DOHH2 (cell line): ENCODE data around the gene BSN.

Source experiments
- H3F3A ChIP-seq: fragments of 200-600 bp; sonication (generic), shearing (Covaris generic); 2 replicates; pipeline ENCODE4 v1.6.0; 2016; ENCODE audit warnings: antibody characterized with exemption, mild to moderate bottlenecking; ENCODE audit not compliant: control insufficient read depth, insufficient read depth
- H3K27ac ChIP-seq: fragments of 200-600 bp; sonication (generic); 2 replicates; pipeline ENCODE4 v1.5.1; 2014; ENCODE audit warnings: low read depth, mild to moderate bottlenecking, low read length, moderate library complexity
- H3K27me3 ChIP-seq: fragments of 200-600 bp; sonication (generic); 2 replicates; pipeline ENCODE4 v1.6.1; 2014; ENCODE audit warnings: mild to moderate bottlenecking, low read length, mixed read lengths; ENCODE audit not compliant: control insufficient read depth
- H3K36me3 ChIP-seq: fragments of 200-600 bp; sonication (generic); 2 replicates; pipeline ENCODE4 v1.6.1; 2014; ENCODE audit warnings: mild to moderate bottlenecking, low read length, moderate library complexity, mixed read lengths; ENCODE audit not compliant: control insufficient read depth
- H3K4me1 ChIP-seq: fragments of 200-600 bp; sonication (generic); 2 replicates; pipeline ENCODE4 v1.6.1; 2014; ENCODE audit warnings: mild to moderate bottlenecking, low read length, mixed read lengths; ENCODE audit not compliant: control insufficient read depth
- H3K4me2 ChIP-seq: fragments of 200-600 bp; sonication (generic); 2 replicates; pipeline ENCODE4 v1.6.0; 2014; ENCODE audit warnings: mild to moderate bottlenecking, low read length, moderate library complexity
- H3K4me3 ChIP-seq: fragments of 200-600 bp; sonication (generic); 2 replicates; pipeline ENCODE4 v1.5.1; 2014; ENCODE audit warnings: mild to moderate bottlenecking, low read length, mixed read lengths
- H3K79me2 ChIP-seq: fragments of 200-600 bp; sonication (generic); 2 replicates; pipeline ENCODE4 v1.6.1; 2014; ENCODE audit warnings: mild to moderate bottlenecking, low read length, mixed read lengths; ENCODE audit not compliant: control insufficient read depth
- H3K9me2 ChIP-seq: fragments of 200-600 bp; sonication (generic); replicated peaks from 2 replicates; pipeline ENCODE4 v1.6.1; 2014; ENCODE audit warnings: mild to moderate bottlenecking, low read length, mixed read lengths; ENCODE audit not compliant: control insufficient read depth
- H3K9me3 ChIP-seq: fragments of 200-600 bp; sonication (generic); 2 replicates; pipeline ENCODE4 v1.6.1; 2014; ENCODE audit warnings: antibody characterized with exemption, low read length, mixed read lengths; ENCODE audit not compliant: control insufficient read depth, insufficient read depth
- H4K20me1 ChIP-seq: fragments of 200-600 bp; sonication (generic); 2 replicates; pipeline ENCODE4 v1.6.0; 2014; ENCODE audit warnings: low read depth, mild to moderate bottlenecking, antibody characterized with exemption, low read length, moderate library complexity; ENCODE audit not compliant: control insufficient read depth, insufficient read depth
- CTCF ChIP-seq: fragments of 200-600 bp; sonication (generic); IDR thresholded peaks from one replicate; pipeline ENCODE4 v1.5.1; 2014; ENCODE audit warnings: antibody characterized with exemption, mild to moderate bottlenecking, low read depth, low read length; ENCODE audit not compliant: poor library complexity, severe bottlenecking
- EZH2phosphoT487 ChIP-seq: fragments of 200-600 bp; sonication (generic); IDR thresholded peaks from 2 replicates; pipeline ENCODE4 v1.6.1; 2017; ENCODE audit warnings: borderline replicate concordance, mild to moderate bottlenecking, antibody characterized with exemption, low read length, moderate library complexity, mixed read lengths

Gene BSN

GRCh38 chr3:49511639-49512038, 42.6 kb upstream of the BSN start:
- no peaks in the 10 kb centered on the region for H3F3A ChIP-seq
- no peak overlapping the region for H3K4me2 ChIP-seq
- no peak overlapping the region for H3K4me3 ChIP-seq
- H3K9me2 ChIP-seq, result no peaks in the 10 kb centered on the region
- H3K79me2 ChIP-seq, result peaks cover 3% of the 10 kb centered on the region; the same call in 1 of the 2 replicates
- peaks cover 35% of the 10 kb centered on the region for H3K36me3 ChIP-seq
- TF ChIP-seq CTCF (no peak), EZH2phosphoT487 (no peak)
- H3K9me3 ChIP-seq, result no peaks in the 10 kb centered on the region
- no peaks in the 10 kb centered on the region for H3K27me3 ChIP-seq
- no peaks in the 10 kb centered on the region for H3K4me1 ChIP-seq
- H3K27ac ChIP-seq, result no peak overlapping the region
- H4K20me1 ChIP-seq, result no peaks in the 10 kb centered on the region

DNA sequence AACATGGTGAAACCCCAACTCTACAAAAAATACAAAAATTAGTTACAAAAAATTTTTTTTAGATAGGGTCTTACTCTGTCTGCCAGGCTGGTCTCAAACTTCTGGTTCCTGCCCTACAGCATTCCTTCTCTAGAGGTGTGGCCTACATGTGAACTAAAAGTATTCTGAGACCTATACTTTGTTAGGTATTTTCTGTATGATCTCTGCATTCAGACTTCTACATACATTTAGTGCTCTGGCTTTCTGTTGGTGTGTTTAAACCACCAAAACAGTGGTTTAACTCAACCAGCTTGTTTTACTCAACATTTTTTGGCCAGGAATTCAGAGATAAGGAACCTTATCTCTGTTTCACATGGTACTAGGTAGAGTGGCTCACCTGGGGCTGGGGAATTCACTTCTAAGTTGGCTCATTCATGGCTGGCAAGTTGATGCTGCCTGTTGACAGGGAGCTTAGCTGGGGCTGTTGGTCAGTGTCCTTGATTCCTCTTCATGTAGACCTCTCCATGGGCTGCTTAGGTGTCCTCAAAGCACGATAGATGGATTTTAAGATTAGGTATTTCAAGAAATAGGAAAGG, 41.4 kb upstream of the BSN start:
- no peaks in the 10 kb centered on the region for H3K9me2 ChIP-seq
- H3K4me1 ChIP-seq, result no peaks in the 10 kb centered on the region
- no peak overlapping the region for H3K4me2 ChIP-seq
- 0 out of 2 replicates have a peak, but pooled peaks cover 3% of the 10 kb centered on the region for H3K79me2 ChIP-seq
- no peaks in the 10 kb centered on the region for H3F3A ChIP-seq
- H3K36me3 ChIP-seq, result peaks cover 40% of the 10 kb centered on the region
- no peaks in the 10 kb centered on the region for H3K27me3 ChIP-seq
- H3K9me3 ChIP-seq, result no peaks in the 10 kb centered on the region
- no peak overlapping the region for H3K27ac ChIP-seq
- TF ChIP-seq CTCF, result no peak
- no peak for TF ChIP-seq EZH2phosphoT487
- H3K4me3 ChIP-seq, result no peak overlapping the region
- no peaks in the 10 kb centered on the region for H4K20me1 ChIP-seq

- TF ChIP-seq CTCF, result no peak
- TF ChIP-seq EZH2phosphoT487, result no peak
- Histone ChIP-seq H3K79me2 (0 out of 2 replicates have a peak, but pooled peaks cover 3% of the 10 kb centered on the region), H3K4me1 (no peaks in the 10 kb centered on the region), H3K36me3 (peaks cover 42% of the 10 kb centered on the region), H3K27ac (no peak overlapping the region), H3K4me3 (no peak overlapping the region), H3F3A (no peaks in the 10 kb centered on the region), H3K27me3 (no peaks in the 10 kb centered on the region), H4K20me1 (0 out of 2 replicates have a peak, but pooled peaks cover 1% of the 10 kb centered on the region), H3K4me2 (no peak overlapping the region), H3K9me2 (no peaks in the 10 kb centered on the region), H3K9me3 (no peaks in the 10 kb centered on the region)
These were observed 40.7 kb upstream of the BSN start for GRCh38 chr3:49513494-49514124.
